Measurements from ENCODE around the gene ACSS1. TPM values are rescaled to one million over a fixed set of nuclear protein-coding genes. Genes with fewer than 3 reads are reported as not detected.

Gene ACSS1
- total RNA-seq, 1 donor = 1.4 TPM

DNA sequence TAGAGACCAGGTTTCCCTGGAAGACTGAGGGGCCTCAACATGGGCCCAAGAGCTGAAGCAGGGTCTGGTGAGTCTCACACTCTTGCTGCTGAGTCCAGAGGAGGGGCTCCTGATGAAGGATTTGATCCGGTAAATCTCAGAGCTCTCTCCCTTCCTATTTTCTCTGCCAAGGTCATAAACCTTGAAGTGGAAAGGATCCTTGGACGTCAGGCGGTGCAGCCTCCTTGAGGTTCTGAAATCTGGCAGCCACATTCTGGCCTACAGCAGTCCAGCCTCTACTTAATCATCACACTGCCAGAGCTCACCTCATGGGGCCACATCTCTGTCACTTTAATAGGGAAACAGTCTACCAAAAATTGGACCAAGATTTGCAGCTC, 24.0 kb downstream of the ACSS1 start:
- no peak for TF ChIP-seq CTCF (IDR thresholded peaks at IDR 0.05; ENCODE audit: extremely low read depth, low read depth, low read length)
- H2AFZ ChIP-seq (ENCODE audit: low read length) = no peak overlapping the region
- no peak overlapping the region for H3K4me3 ChIP-seq (ENCODE audit: insufficient read depth, low read length)
- H3K4me1 ChIP-seq (ENCODE audit: insufficient read depth, low read length) = peaks cover 4% of the 10 kb centered on the region
- H3K27ac ChIP-seq (ENCODE audit: low read depth, low read length) = no peak overlapping the region
- DNase-seq (ENCODE audit: insufficient read length, low spot score, missing footprints) = no peak
- no peaks in the 10 kb centered on the region for H3K36me3 ChIP-seq (ENCODE audit: insufficient read depth, low read length)
- H3K27me3 ChIP-seq (ENCODE audit: insufficient read depth, low read length) = no peaks in the 10 kb centered on the region
- H3K79me2 ChIP-seq (ENCODE audit: insufficient read depth, low read length) = no peaks in the 10 kb centered on the region
- no peak overlapping the region for H3K4me2 ChIP-seq (ENCODE audit: insufficient read depth, low read length)
- H4K20me1 ChIP-seq (ENCODE audit: insufficient read depth, low read length) = no peaks in the 10 kb centered on the region
- no peaks in the 10 kb centered on the region for H3K9me3 ChIP-seq (ENCODE audit: low read depth, low read length)

- Histone ChIP-seq H3K79me2 (ENCODE audit: insufficient read depth, low read length) (no peaks in the 10 kb centered on the region), H3K4me1 (ENCODE audit: insufficient read depth, low read length) (peaks cover 4% of the 10 kb centered on the region), H3K27ac (ENCODE audit: low read depth, low read length) (no peak overlapping the region), H3K9me3 (ENCODE audit: low read depth, low read length) (no peaks in the 10 kb centered on the region), H3K4me3 (ENCODE audit: insufficient read depth, low read length) (no peak overlapping the region), H3K36me3 (ENCODE audit: insufficient read depth, low read length) (no peaks in the 10 kb centered on the region), H3K4me2 (ENCODE audit: insufficient read depth, low read length) (no peak overlapping the region), H4K20me1 (ENCODE audit: insufficient read depth, low read length) (no peaks in the 10 kb centered on the region), H2AFZ (ENCODE audit: low read length) (peak overlapping the region; percentile 37), H3K27me3 (ENCODE audit: insufficient read depth, low read length) (no peaks in the 10 kb centered on the region)
- no peak for TF ChIP-seq CTCF (IDR thresholded peaks at IDR 0.05; ENCODE audit: extremely low read depth, low read depth, low read length)
- no peak for DNase-seq (ENCODE audit: insufficient read length, low spot score, missing footprints)
Measured at GRCh38 chr20:25033265-25033923, 24.5 kb downstream of the ACSS1 start.

DNA sequence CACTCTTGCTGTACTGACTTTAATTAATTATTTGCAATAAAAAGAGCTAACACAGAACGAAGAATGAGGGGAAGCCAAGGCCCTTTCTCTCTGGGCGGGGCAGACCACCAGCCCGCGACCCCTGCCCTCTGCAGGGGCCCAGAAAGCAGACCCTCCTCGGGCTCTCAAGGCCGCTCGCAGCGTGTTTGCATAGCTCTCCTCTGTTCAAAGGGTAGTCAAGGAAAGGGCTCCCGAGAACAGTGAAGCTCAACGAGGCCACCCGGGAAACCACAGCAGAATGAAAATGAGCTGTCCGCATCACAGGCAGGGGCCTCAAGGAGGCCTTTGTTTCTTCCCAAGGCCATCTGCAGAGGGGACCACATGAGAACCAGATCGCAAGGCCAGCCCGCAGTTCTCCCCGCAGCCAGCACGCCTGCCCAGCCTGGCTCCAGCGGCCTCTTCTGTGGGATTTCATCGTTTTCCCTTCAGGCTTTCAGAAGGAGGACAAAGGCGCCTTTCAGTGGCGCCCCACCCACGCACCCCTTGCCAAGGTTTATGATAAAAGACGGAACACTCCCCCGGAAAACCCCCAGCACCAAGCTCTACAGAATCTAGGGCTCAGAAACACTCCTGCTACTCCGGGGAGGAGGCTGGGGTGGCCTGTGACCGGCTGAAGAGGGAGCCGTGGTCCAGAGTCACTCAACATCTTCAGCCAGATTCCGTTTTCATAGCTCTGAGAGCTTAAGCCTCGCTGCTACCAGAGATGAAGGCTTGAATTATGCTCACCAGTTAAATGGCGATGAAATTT, 25.3 kb downstream of the ACSS1 start:
- H4K20me1 ChIP-seq (ENCODE audit: insufficient read depth, low read length) = no peaks in the 10 kb centered on the region
- H3K27me3 ChIP-seq (ENCODE audit: insufficient read depth, low read length) = no peaks in the 10 kb centered on the region
- no peaks in the 10 kb centered on the region for H3K9me3 ChIP-seq (ENCODE audit: low read depth, low read length)
- peak overlapping the region; percentile 19 for H3K4me2 ChIP-seq (ENCODE audit: insufficient read depth, low read length)
- no peaks in the 10 kb centered on the region for H3K79me2 ChIP-seq (ENCODE audit: insufficient read depth, low read length)
- TF ChIP-seq CTCF (IDR thresholded peaks at IDR 0.05; ENCODE audit: extremely low read depth, low read depth, low read length) = no peak
- no peak overlapping the region for H3K27ac ChIP-seq (ENCODE audit: low read depth, low read length)
- H3K36me3 ChIP-seq (ENCODE audit: insufficient read depth, low read length) = no peaks in the 10 kb centered on the region
- H2AFZ ChIP-seq (ENCODE audit: low read length) = peak overlapping the region; percentile 37
- DNase-seq (ENCODE audit: insufficient read length, low spot score, missing footprints) = no peak
- H3K4me3 ChIP-seq (ENCODE audit: insufficient read depth, low read length) = no peak overlapping the region
- no peaks in the 10 kb centered on the region for H3K4me1 ChIP-seq (ENCODE audit: insufficient read depth, low read length)

- no peak overlapping the region for H3K4me2 ChIP-seq (ENCODE audit: insufficient read depth, low read length)
- H3K4me1 ChIP-seq (ENCODE audit: insufficient read depth, low read length) = no peaks in the 10 kb centered on the region
- no peaks in the 10 kb centered on the region for H3K36me3 ChIP-seq (ENCODE audit: insufficient read depth, low read length)
- no peaks in the 10 kb centered on the region for H4K20me1 ChIP-seq (ENCODE audit: insufficient read depth, low read length)
- H3K4me3 ChIP-seq (ENCODE audit: insufficient read depth, low read length) = no peak overlapping the region
- H3K9me3 ChIP-seq (ENCODE audit: low read depth, low read length) = no peaks in the 10 kb centered on the region
- H3K27ac ChIP-seq (ENCODE audit: low read depth, low read length) = no peak overlapping the region
- H2AFZ ChIP-seq (ENCODE audit: low read length) = no peak overlapping the region
- no peaks in the 10 kb centered on the region for H3K27me3 ChIP-seq (ENCODE audit: insufficient read depth, low read length)
- DNase-seq (ENCODE audit: insufficient read length, low spot score, missing footprints) = no peak
- no peaks in the 10 kb centered on the region for H3K79me2 ChIP-seq (ENCODE audit: insufficient read depth, low read length)
- no peak for TF ChIP-seq CTCF (IDR thresholded peaks at IDR 0.05; ENCODE audit: extremely low read depth, low read depth, low read length)
Measured at GRCh38 chr20:25032065-25032477, 25.9 kb downstream of the ACSS1 start.
